ENCODE measurements around the gene ZC2HC1C.

ZC2HC1C gene

GRCh38 chr14:75090353-75090752, 20.9 kb downstream of the ZC2HC1C start:
- H3K4me3 ChIP-seq (ENCODE audit: low read depth, low read length), result no peak overlapping the region
- TF ChIP-seq CTCF (IDR thresholded peaks at IDR 0.05; ENCODE audit: borderline replicate concordance, insufficient read depth, low read depth, low read length), result no peak

DNA sequence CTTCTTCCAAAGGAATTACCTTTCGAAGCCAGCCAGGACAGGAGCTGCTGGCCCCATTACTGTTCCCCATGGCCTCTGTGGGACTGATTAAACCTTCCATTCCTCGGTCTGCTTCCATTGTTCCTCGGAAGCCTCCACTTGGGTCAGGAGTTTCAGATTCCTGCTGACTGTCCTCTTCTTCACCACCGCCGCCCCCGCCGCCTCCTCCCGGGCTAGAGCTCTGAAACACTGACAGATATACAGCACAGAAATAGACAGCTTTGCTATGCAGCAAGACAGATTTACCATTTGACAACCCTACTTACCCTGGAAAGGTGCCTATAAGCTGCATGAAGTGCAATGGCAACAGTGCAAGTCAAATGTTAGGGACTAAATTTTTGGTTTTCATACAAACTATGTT, 21.8 kb downstream of the ZC2HC1C start:
- H3K4me3 ChIP-seq (ENCODE audit: low read depth, low read length), result no peak overlapping the region
- no peak for TF ChIP-seq CTCF (IDR thresholded peaks at IDR 0.05; ENCODE audit: borderline replicate concordance, insufficient read depth, low read depth, low read length)

- no peak overlapping the region for H3K4me3 ChIP-seq (ENCODE audit: low read depth, low read length)
- no peak for TF ChIP-seq CTCF (IDR thresholded peaks at IDR 0.05; ENCODE audit: borderline replicate concordance, insufficient read depth, low read depth, low read length)
Observed at GRCh38 chr14:75092698-75093097, 23.3 kb downstream of the ZC2HC1C start.

DNA sequence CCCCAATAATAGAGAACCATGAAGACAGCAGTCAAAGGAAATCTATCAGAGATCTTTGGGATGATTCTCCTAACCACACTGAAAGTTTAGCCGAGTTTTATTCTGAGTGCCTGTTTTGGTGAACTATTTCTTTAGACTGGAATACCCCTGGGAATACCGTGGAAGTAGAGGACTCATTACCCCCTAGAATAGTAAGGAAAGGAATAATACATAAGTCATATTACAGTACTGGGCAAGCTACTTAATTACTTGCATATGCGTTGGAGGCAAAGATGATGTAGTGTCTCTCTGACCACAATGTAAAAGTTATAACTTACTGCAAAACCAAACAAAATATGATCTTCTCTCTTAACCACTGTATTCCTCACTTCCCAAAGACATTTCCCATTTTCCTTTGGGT, 25.5 kb downstream of the ZC2HC1C start:
- TF ChIP-seq CTCF (IDR thresholded peaks at IDR 0.05; ENCODE audit: borderline replicate concordance, insufficient read depth, low read depth, low read length), result no peak
- no peak overlapping the region for H3K4me3 ChIP-seq (ENCODE audit: low read depth, low read length)

GRCh38 chr14:75095690-75096089, 26.2 kb downstream of the ZC2HC1C start:
- TF ChIP-seq CTCF (IDR thresholded peaks at IDR 0.05; ENCODE audit: borderline replicate concordance, insufficient read depth, low read depth, low read length), result no peak
- no peak overlapping the region for H3K4me3 ChIP-seq (ENCODE audit: low read depth, low read length)

GRCh38 chr14:75096959-75097358, 27.5 kb downstream of the ZC2HC1C start:
- H3K4me3 ChIP-seq (ENCODE audit: low read depth, low read length), result no peak overlapping the region
- TF ChIP-seq CTCF (IDR thresholded peaks at IDR 0.05; ENCODE audit: borderline replicate concordance, insufficient read depth, low read depth, low read length), result no peak

DNA sequence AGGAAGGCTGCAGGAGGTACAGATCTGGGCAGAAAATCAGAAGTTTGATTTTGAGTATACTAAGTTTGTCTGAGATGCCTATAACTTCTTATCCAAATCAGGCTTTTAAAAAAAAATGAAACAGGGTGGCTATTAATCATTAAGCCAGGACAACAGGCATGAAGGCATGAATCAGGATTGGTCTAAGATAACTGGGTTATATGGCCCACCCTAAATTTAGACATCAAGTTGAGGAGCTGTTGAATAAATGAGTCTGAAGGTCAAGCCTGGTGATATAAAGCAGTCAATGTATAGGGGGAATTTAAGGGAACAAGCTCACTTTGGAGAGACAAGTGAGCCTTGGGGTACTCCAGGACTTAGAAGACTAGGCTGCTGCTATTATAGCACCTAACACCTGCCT, 28.8 kb downstream of the ZC2HC1C start:
- no peak for TF ChIP-seq CTCF (IDR thresholded peaks at IDR 0.05; ENCODE audit: borderline replicate concordance, insufficient read depth, low read depth, low read length)
- H3K4me3 ChIP-seq (ENCODE audit: low read depth, low read length), result no peak overlapping the region
